Activated T-helper 17 cell treated with anti-CD3 and anti-CD28 coated beads, Interleukin-2, amount 50 U/mL, for 72 hours (primary cell): ENCODE results near the gene FIGN. TPM values are rescaled to one million over a fixed set of nuclear protein-coding genes. Genes with fewer than 3 reads are reported as not detected.

ENCODE experiments used
- ATAC-seq: fragments of 150-1000 bp; cut with Tn5 transposase; replicated peaks from 2 replicates; pipeline ENCODE4 v1.10.0; 2021; ENCODE audit warnings: mild to moderate bottlenecking, moderate library complexity
- H3K27ac Mint-ChIP-seq: one replicate; pipeline ENCODE4 v1.8.0; 2022; ENCODE audit warnings: mixed read lengths
- H3K27me3 Mint-ChIP-seq: one replicate; pipeline ENCODE4 v1.8.0; 2022; ENCODE audit warnings: mixed read lengths
- H3K36me3 Mint-ChIP-seq: one replicate; pipeline ENCODE4 v1.8.0; 2022; ENCODE audit warnings: low read depth, mild to moderate bottlenecking, mixed read lengths
- H3K4me1 Mint-ChIP-seq: one replicate; pipeline ENCODE4 v1.8.0; 2022; ENCODE audit warnings: mixed read lengths
- H3K4me3 Mint-ChIP-seq: one replicate; pipeline ENCODE4 v1.8.0; 2022; ENCODE audit warnings: mild to moderate bottlenecking, mixed read lengths
- H3K9me3 Mint-ChIP-seq: one replicate; pipeline ENCODE4 v1.8.0; 2022; ENCODE audit warnings: mixed read lengths
- total RNA-seq, 2 donors: library from RNA; stranded (reverse); gene quantifications; one replicate each; pipeline ENCODE4 v1.2.3, GENCODE V29; 2022

FIGN gene
- total RNA-seq, 2 donors from 2014 or later, result not detected

- no peak for ATAC-seq
- Mint-ChIP-seq H3K4me3 (no peak overlapping the region), H3K27me3 (peaks cover 21% of the 10 kb centered on the region), H3K9me3 (peaks cover 8% of the 10 kb centered on the region), H3K4me1 (no peaks in the 10 kb centered on the region), H3K27ac (no peak overlapping the region), H3K36me3 (no peaks in the 10 kb centered on the region)
Observed at GRCh38 chr2:163731735-163732134, 4.1 kb downstream of the FIGN start.

DNA sequence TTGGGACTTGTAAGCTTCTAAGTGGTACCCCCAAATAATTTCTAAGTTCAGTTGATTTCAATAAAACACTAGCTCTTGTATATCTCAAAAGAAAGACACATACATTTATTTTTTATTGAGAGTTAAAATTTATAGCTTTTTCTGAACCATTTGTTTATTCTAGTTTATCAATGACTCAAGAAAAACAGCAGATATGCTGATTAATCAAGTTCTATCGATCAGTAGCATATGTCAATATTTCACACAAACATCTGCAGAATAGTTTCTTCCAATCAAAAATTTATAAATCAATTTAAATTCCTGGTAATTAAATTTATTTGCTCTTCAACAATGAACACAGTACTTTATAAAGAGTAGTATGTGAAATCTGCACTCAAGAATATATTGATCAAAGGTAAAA lies 5.3 kb downstream of the FIGN start:
- ATAC-seq, result no peak
- peaks cover 4% of the 10 kb centered on the region for H3K9me3 Mint-ChIP-seq
- H3K27ac Mint-ChIP-seq, result no peak overlapping the region
- no peaks in the 10 kb centered on the region for H3K4me1 Mint-ChIP-seq
- no peaks in the 10 kb centered on the region for H3K36me3 Mint-ChIP-seq
- H3K27me3 Mint-ChIP-seq, result peaks cover 16% of the 10 kb centered on the region
- H3K4me3 Mint-ChIP-seq, result no peak overlapping the region

DNA sequence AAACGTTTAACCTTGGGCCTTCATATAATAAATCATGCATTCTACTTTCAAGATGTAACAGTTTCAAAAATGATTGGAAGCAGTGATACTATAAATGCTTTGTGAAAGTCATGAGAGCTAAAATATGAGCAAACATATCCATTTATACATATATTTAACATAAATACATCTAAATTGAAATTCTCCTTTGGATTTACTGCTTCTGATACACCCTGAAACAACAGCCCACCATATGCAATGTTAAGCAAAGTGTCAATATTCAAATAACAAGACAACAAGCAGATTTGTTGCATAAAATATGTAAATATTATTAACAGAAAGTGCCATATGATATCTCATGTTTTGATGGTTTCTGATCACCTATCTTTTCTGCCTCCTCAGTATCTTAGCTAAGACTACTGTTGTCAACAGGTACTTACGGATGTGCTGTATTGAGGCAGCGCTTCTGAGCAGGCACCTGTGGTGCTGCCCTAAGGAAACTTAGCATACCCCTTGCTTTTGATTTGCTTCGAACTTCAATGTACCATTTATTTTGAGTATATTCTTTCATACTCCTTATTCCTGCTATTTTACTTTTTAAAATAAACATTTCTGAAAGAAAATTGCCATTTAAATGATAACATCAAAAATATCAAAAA lies 6.1 kb downstream of the FIGN start:
- H3K9me3 Mint-ChIP-seq, result peaks cover 4% of the 10 kb centered on the region
- no peak for ATAC-seq
- peaks cover 10% of the 10 kb centered on the region for H3K27me3 Mint-ChIP-seq
- H3K4me3 Mint-ChIP-seq, result no peak overlapping the region
- no peak overlapping the region for H3K27ac Mint-ChIP-seq
- no peaks in the 10 kb centered on the region for H3K36me3 Mint-ChIP-seq
- H3K4me1 Mint-ChIP-seq, result no peaks in the 10 kb centered on the region

- H3K27me3 Mint-ChIP-seq, result no peaks in the 10 kb centered on the region
- no peaks in the 10 kb centered on the region for H3K4me1 Mint-ChIP-seq
- no peak overlapping the region for H3K27ac Mint-ChIP-seq
- H3K4me3 Mint-ChIP-seq, result no peak overlapping the region
- H3K36me3 Mint-ChIP-seq, result no peaks in the 10 kb centered on the region
- ATAC-seq, result no peak
- no peaks in the 10 kb centered on the region for H3K9me3 Mint-ChIP-seq
Observed at GRCh38 chr2:163723881-163724280, 11.9 kb downstream of the FIGN start.

DNA sequence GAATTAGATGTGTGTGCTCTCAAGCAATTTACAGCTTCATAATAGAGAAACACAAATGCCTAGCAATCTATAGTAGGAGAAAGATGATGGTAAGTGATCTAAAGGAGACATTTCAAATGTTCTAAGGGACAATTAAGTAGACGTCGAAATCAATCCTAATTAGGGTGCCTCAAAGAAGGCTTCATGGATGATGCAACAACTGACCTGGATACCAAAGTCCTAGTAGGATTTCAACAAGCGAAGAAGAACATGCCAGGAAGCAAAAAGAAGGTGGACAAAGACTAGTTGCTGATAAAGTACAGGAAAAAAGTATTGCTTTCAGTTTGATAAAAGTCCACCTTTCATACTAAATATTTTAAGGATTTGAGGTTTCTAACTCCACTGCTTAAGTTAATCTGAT lies 12.5 kb downstream of the FIGN start:
- H3K9me3 Mint-ChIP-seq, result no peaks in the 10 kb centered on the region
- H3K27me3 Mint-ChIP-seq, result no peaks in the 10 kb centered on the region
- H3K27ac Mint-ChIP-seq, result no peak overlapping the region
- H3K36me3 Mint-ChIP-seq, result no peaks in the 10 kb centered on the region
- no peak for ATAC-seq
- H3K4me3 Mint-ChIP-seq, result no peak overlapping the region
- no peaks in the 10 kb centered on the region for H3K4me1 Mint-ChIP-seq

GRCh38 chr2:163719331-163719730 lies 16.5 kb downstream of the FIGN start:
- ATAC-seq, result no peak
- Mint-ChIP-seq H3K4me1 (no peaks in the 10 kb centered on the region), H3K36me3 (no peaks in the 10 kb centered on the region), H3K9me3 (peaks cover 4% of the 10 kb centered on the region), H3K27ac (no peak overlapping the region), H3K27me3 (no peaks in the 10 kb centered on the region), H3K4me3 (no peak overlapping the region)

DNA sequence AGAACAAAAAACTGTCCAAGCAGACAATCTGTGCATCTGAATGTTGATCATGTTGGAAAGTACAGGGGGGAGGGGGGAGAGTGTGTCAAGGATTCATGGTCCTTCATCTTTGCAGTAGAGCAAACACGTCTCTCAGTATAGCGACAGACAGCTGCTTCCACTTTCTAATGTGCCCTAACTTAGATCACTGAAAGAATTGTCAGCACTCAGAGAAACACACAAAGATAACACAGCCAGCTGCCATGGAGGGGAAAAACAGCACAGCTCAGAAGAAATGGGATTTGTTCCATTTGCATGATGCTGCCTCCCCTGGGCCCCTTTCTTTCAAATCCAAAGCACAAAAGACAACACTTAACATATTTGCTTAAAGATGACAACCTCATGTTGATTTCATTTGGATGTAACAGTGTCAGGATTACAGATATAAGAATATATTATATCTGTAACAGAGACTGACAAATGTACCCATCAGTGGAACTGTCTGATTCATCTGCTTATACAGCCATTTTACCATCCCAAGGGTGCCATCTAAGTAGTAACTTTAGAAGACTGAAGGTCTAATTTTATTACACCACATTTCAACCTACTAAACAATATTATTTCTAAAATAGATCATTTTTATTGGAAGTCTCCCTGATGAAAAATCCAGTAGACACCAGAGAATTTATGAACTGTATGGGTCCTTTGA lies 17.7 kb downstream of the FIGN start:
- Mint-ChIP-seq H3K36me3 (no peaks in the 10 kb centered on the region), H3K9me3 (peaks cover 4% of the 10 kb centered on the region), H3K27me3 (no peaks in the 10 kb centered on the region), H3K27ac (no peak overlapping the region), H3K4me3 (no peak overlapping the region), H3K4me1 (no peaks in the 10 kb centered on the region)
- no peak for ATAC-seq

DNA sequence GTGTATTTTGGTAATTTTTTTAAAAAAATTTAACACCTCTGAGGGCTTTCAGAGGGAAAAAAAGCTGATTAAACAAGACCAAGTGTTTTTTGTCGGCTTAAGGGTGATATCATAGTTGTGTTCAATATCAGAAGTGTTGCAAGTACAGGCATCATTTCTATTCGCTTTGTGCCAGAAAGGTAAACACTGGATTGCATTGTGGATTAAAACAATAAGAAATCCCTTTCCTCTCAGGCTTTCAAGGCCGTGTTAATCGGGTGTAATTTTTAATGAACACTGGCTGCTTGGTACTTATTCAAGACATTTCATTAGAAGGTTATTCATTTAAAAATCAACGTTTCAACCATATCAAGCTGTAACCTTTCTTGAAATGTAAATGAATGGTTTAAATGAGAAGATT lies 18.3 kb downstream of the FIGN start:
- no peaks in the 10 kb centered on the region for H3K27me3 Mint-ChIP-seq
- no peaks in the 10 kb centered on the region for H3K4me1 Mint-ChIP-seq
- H3K9me3 Mint-ChIP-seq, result peaks cover 4% of the 10 kb centered on the region
- no peaks in the 10 kb centered on the region for H3K36me3 Mint-ChIP-seq
- no peak overlapping the region for H3K4me3 Mint-ChIP-seq
- no peak overlapping the region for H3K27ac Mint-ChIP-seq
- no peak for ATAC-seq

DNA sequence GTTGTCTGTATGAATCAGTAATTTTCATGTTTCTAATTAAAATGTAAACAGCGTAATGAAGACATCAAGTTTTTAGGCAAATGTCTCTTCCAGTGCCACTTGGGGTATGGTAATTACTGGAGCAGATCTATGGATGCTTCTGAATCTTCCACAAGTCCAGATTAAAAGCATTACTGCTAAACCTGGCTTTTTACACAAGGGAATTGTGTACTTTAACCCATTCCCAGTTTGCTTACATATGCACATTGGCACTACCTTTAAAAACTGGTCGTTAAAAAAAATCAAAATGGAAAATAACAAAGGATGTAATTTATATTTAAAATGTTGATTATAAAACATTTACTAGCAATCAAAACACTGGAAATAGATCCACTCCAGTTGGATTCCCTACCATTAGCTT lies 19.7 kb downstream of the FIGN start:
- H3K4me1 Mint-ChIP-seq, result no peaks in the 10 kb centered on the region
- H3K36me3 Mint-ChIP-seq, result no peaks in the 10 kb centered on the region

GRCh38 chr2:163715668-163716067 lies 20.1 kb downstream of the FIGN start:
- Mint-ChIP-seq H3K4me1 (no peaks in the 10 kb centered on the region), H3K4me3 (no peak overlapping the region), H3K36me3 (no peaks in the 10 kb centered on the region), H3K27ac (no peak overlapping the region), H3K27me3 (no peaks in the 10 kb centered on the region), H3K9me3 (peaks cover 4% of the 10 kb centered on the region)
- no peak for ATAC-seq

More for the DNA sequence above, 19.7 kb downstream of the FIGN start:
- Mint-ChIP-seq H3K9me3 (peaks cover 4% of the 10 kb centered on the region), H3K27ac (no peak overlapping the region), H3K4me3 (no peak overlapping the region), H3K27me3 (no peaks in the 10 kb centered on the region)
- ATAC-seq, result no peak

GRCh38 chr2:163715199-163715598 lies 20.6 kb downstream of the FIGN start:
- H3K9me3 Mint-ChIP-seq, result peaks cover 4% of the 10 kb centered on the region
- ATAC-seq, result no peak

GRCh38 chr2:163713534-163714311 lies 22.1 kb downstream of the FIGN start:
- H3K4me3 Mint-ChIP-seq, result no peak overlapping the region
- H3K27ac Mint-ChIP-seq, result no peak overlapping the region
- no peaks in the 10 kb centered on the region for H3K27me3 Mint-ChIP-seq
- H3K36me3 Mint-ChIP-seq, result no peaks in the 10 kb centered on the region
- no peaks in the 10 kb centered on the region for H3K4me1 Mint-ChIP-seq
- peaks cover 4% of the 10 kb centered on the region for H3K9me3 Mint-ChIP-seq
- ATAC-seq, result no peak

More at GRCh38 chr2:163715199-163715598, 20.6 kb downstream of the FIGN start:
- H3K36me3 Mint-ChIP-seq, result no peaks in the 10 kb centered on the region
- no peaks in the 10 kb centered on the region for H3K27me3 Mint-ChIP-seq
- H3K4me3 Mint-ChIP-seq, result no peak overlapping the region
- H3K4me1 Mint-ChIP-seq, result no peaks in the 10 kb centered on the region
- no peak overlapping the region for H3K27ac Mint-ChIP-seq

- Mint-ChIP-seq H3K4me1 (no peaks in the 10 kb centered on the region), H3K4me3 (no peak overlapping the region), H3K27me3 (no peaks in the 10 kb centered on the region), H3K36me3 (no peaks in the 10 kb centered on the region), H3K27ac (no peak overlapping the region), H3K9me3 (peaks cover 4% of the 10 kb centered on the region)
- no peak for ATAC-seq
Observed at GRCh38 chr2:163711699-163712098, 24.1 kb downstream of the FIGN start.

- Mint-ChIP-seq H3K4me3 (no peak overlapping the region), H3K9me3 (peaks cover 4% of the 10 kb centered on the region), H3K27ac (no peak overlapping the region), H3K4me1 (no peaks in the 10 kb centered on the region), H3K36me3 (no peaks in the 10 kb centered on the region), H3K27me3 (no peaks in the 10 kb centered on the region)
- ATAC-seq, result no peak
Observed at GRCh38 chr2:163711258-163711657, 24.6 kb downstream of the FIGN start.

- Mint-ChIP-seq H3K36me3 (no peaks in the 10 kb centered on the region), H3K4me1 (no peaks in the 10 kb centered on the region), H3K9me3 (no peaks in the 10 kb centered on the region), H3K4me3 (no peak overlapping the region), H3K27ac (no peak overlapping the region), H3K27me3 (no peaks in the 10 kb centered on the region)
- no peak for ATAC-seq
Observed at GRCh38 chr2:163709270-163709669, 26.5 kb downstream of the FIGN start.
